Measurements from ENCODE around the gene CEP85. TPM values are rescaled to one million over a fixed set of nuclear protein-coding genes. Genes with fewer than 3 reads are reported as not detected.

The CEP85 gene
- total RNA-seq, 2 experiments from 2014 or later, result 47.1 to 55.2 TPM

DNA sequence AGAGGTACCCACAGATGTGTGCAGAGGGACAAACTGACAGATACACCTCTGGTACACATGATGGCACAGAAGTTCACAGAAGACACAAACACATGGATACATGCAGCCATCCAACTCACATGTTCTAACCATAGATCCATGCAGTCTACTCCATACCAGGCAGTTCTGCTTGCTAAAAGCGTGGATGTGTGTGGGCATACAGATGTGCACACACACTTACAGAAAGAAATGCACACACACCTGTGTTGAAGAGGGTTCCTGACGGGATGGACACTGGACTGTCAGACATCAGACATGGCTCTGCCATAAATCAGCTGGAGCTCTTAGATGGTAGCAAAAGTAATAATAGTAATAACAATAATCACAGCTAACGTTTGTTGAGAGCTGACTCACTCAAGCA is 90.5 kb downstream of the CEP85 start:
- H3K27ac ChIP-seq (ENCODE audit: low read depth, low read length, poor library complexity, severe bottlenecking), result no peak overlapping the region
- H3K36me3 ChIP-seq (ENCODE audit: insufficient read depth, low read length), result peaks cover 52% of the 10 kb centered on the region
- CTCF ChIA-PET (ENCODE audit: unreplicated experiment), result no interaction called here
- DNase-seq (ENCODE audit: low spot score), result no peak
- H3K4me3 ChIP-seq (ENCODE audit: low read depth, low read length, poor library complexity, severe bottlenecking), result no peak overlapping the region
- TSS peak; percentile 39 for BruUV-seq (replicated peaks)
- no peaks in the 10 kb centered on the region for H3K9me2 ChIP-seq (ENCODE audit: insufficient read depth, low read length)
- H3K79me2 ChIP-seq (ENCODE audit: insufficient read depth, low read depth, low read length), result peaks cover 7% of the 10 kb centered on the region; the same call in 1 of the 2 replicates
- H3K4me2 ChIP-seq (ENCODE audit: low read length), result no peak overlapping the region
- H2AFZ ChIP-seq (ENCODE audit: low read length), result no peak overlapping the region
- H3K4me1 ChIP-seq (ENCODE audit: insufficient read depth, low read length, poor library complexity, severe bottlenecking), result peaks cover 50% of the 10 kb centered on the region
- H3K9me3 ChIP-seq (ENCODE audit: low read length), result no peaks in the 10 kb centered on the region
- intact Hi-C loops (cut with micrococcal nuclease; ENCODE audit: unreplicated experiment), result no loop called here
- no peaks in the 10 kb centered on the region for H4K20me1 ChIP-seq (ENCODE audit: insufficient read depth, low read length)
- POLR2A ChIA-PET, result interaction anchor here (0.5 kb wide), 1 partner anchor 530 kb away, joined by 3 read pairs; no protein-coding TSS in a partner anchor
- TF ChIP-seq CTCF (conservative IDR thresholded peaks at IDR 0.05; ENCODE audit: low read length), result no peak
- no peak for TF ChIP-seq EZH2phosphoT487 (IDR thresholded peaks at IDR 0.05; ENCODE audit: borderline replicate concordance, low read depth, low read length)

- Histone ChIP-seq H3K4me1 (ENCODE audit: insufficient read depth, low read length, poor library complexity, severe bottlenecking) (peaks cover 16% of the 10 kb centered on the region), H3K4me3 (ENCODE audit: low read depth, low read length, poor library complexity, severe bottlenecking) (no peak overlapping the region), H3K36me3 (ENCODE audit: insufficient read depth, low read length) (peaks cover 22% of the 10 kb centered on the region), H4K20me1 (ENCODE audit: insufficient read depth, low read length) (no peaks in the 10 kb centered on the region), H2AFZ (ENCODE audit: low read length) (peak overlapping the region; percentile 57; the same call in 1 of the 2 replicates), H3K27ac (ENCODE audit: low read depth, low read length, poor library complexity, severe bottlenecking) (no peak overlapping the region), H3K9me2 (ENCODE audit: insufficient read depth, low read length) (no peaks in the 10 kb centered on the region), H3K79me2 (ENCODE audit: insufficient read depth, low read depth, low read length) (no peaks in the 10 kb centered on the region), H3K9me3 (ENCODE audit: low read length) (no peaks in the 10 kb centered on the region), H3K4me2 (ENCODE audit: low read length) (peak overlapping the region; percentile 25; the same call in 1 of the 2 replicates)
- intact Hi-C loops (cut with micrococcal nuclease; ENCODE audit: unreplicated experiment), result loop anchor here (1.0 kb wide), 1 partner anchor 35 kb away; no protein-coding TSS in a partner anchor
- POLR2A ChIA-PET, result interaction anchor here (0.7 to 1.1 kb wide), 2 partner anchors 23 to 89 kb away, joined by 3 to 4 read pairs; no protein-coding TSS in a partner anchor
- CTCF ChIA-PET (ENCODE audit: unreplicated experiment), result no interaction called here
- peak; percentile 79 for DNase-seq (ENCODE audit: low spot score)
- TF ChIP-seq EZH2phosphoT487 (IDR thresholded peaks at IDR 0.05; ENCODE audit: borderline replicate concordance, low read depth, low read length), result no peak
- peak; percentile 66 for TF ChIP-seq CTCF (conservative IDR thresholded peaks at IDR 0.05; ENCODE audit: low read length)
- no TSS peak for BruUV-seq (replicated peaks)
Observed at GRCh38 chr1:26327956-26328362, 94.0 kb downstream of the CEP85 start.

Other genes starting within 250 kb of the CEP85 start
- gene PAFAH2, start 236.1 kb upstream of the CEP85 start, total RNA-seq (2014; rRNA removed; shearing (Covaris generic)), result 2.9 and 4.1 TPM in 2 replicates
- 7.3 and 8.7 TPM in 2 replicates for gene PAFAH2, start 236.1 kb upstream of the CEP85 start, total RNA-seq (2022)
- gene EXTL1, start 212.4 kb upstream of the CEP85 start, total RNA-seq (2014; rRNA removed; shearing (Covaris generic)), result not detected in 2 replicates
- 0.26 and 0.67 TPM in 2 replicates for gene EXTL1, start 212.4 kb upstream of the CEP85 start, total RNA-seq (2022)
- gene SLC30A2, start 188.1 kb upstream of the CEP85 start, total RNA-seq (2014; rRNA removed; shearing (Covaris generic)), result not detected in 2 replicates
- gene SLC30A2, start 188.1 kb upstream of the CEP85 start, total RNA-seq (2022), result not detected in 2 replicates
- gene TRIM63, start 166.6 kb upstream of the CEP85 start, total RNA-seq (2014; rRNA removed; shearing (Covaris generic)), result not detected in 2 replicates
- gene TRIM63, start 166.6 kb upstream of the CEP85 start, total RNA-seq (2022), result not detected in 2 replicates
- 10.4 and 12.9 TPM in 2 replicates for gene PDIK1L, start 122.4 kb upstream of the CEP85 start, total RNA-seq (2014; rRNA removed; shearing (Covaris generic))
- gene PDIK1L, start 122.4 kb upstream of the CEP85 start, total RNA-seq (2022), result 17.2 and 21.3 TPM in 2 replicates
- gene FAM110D, start 75.1 kb upstream of the CEP85 start, total RNA-seq (2014; rRNA removed; shearing (Covaris generic)), result not detected in 2 replicates
- 0.11 TPM in 1 of 2 replicates, not detected in the other for gene FAM110D, start 75.1 kb upstream of the CEP85 start, total RNA-seq (2022)
- not detected in 2 replicates for gene C1orf232, start 65.2 kb upstream of the CEP85 start, total RNA-seq (2014; rRNA removed; shearing (Covaris generic))
- not detected in 2 replicates for gene C1orf232, start 65.2 kb upstream of the CEP85 start, total RNA-seq (2022)
- gene ZNF593, start 64.3 kb upstream of the CEP85 start, total RNA-seq (2014; rRNA removed; shearing (Covaris generic)), result 60.0 and 63.6 TPM in 2 replicates
- gene ZNF593, start 64.3 kb upstream of the CEP85 start, total RNA-seq (2022), result 33.0 and 42.8 TPM in 2 replicates
- gene ZNF593OS, start 62.4 kb upstream of the CEP85 start, total RNA-seq (2014; rRNA removed; shearing (Covaris generic)), result not detected in 2 replicates
- not detected in 2 replicates for gene ZNF593OS, start 62.4 kb upstream of the CEP85 start, total RNA-seq (2022)
- 0.77 and 2.5 TPM in 2 replicates for gene CNKSR1, start 56.7 kb upstream of the CEP85 start, total RNA-seq (2014; rRNA removed; shearing (Covaris generic))
- gene CNKSR1, start 56.7 kb upstream of the CEP85 start, total RNA-seq (2022), result 2.5 and 2.7 TPM in 2 replicates
- gene CATSPER4, start 43.6 kb upstream of the CEP85 start, total RNA-seq (2014; rRNA removed; shearing (Covaris generic)), result not detected in 2 replicates
- gene CATSPER4, start 43.6 kb upstream of the CEP85 start, total RNA-seq (2022), result not detected in 2 replicates
- gene SH3BGRL3, start 45.9 kb downstream of the CEP85 start, total RNA-seq (2014; rRNA removed; shearing (Covaris generic)), result 18.6 and 25.3 TPM in 2 replicates
- gene SH3BGRL3, start 45.9 kb downstream of the CEP85 start, total RNA-seq (2022), result 58.6 and 60.9 TPM in 2 replicates
- gene UBXN11, start 72.4 kb downstream of the CEP85 start, total RNA-seq (2014; rRNA removed; shearing (Covaris generic)), result 74.2 and 75.8 TPM in 2 replicates
- gene UBXN11, start 72.4 kb downstream of the CEP85 start, total RNA-seq (2022), result 98.6 and 111 TPM in 2 replicates
- 409 and 470 TPM in 2 replicates for gene CD52, start 83.8 kb downstream of the CEP85 start, total RNA-seq (2014; rRNA removed; shearing (Covaris generic))
- 677 and 769 TPM in 2 replicates for gene CD52, start 83.8 kb downstream of the CEP85 start, total RNA-seq (2022)
- gene CRYBG2, start 119.9 kb downstream of the CEP85 start, total RNA-seq (2014; rRNA removed; shearing (Covaris generic)), result 1.3 and 4.4 TPM in 2 replicates
- 3.0 and 5.5 TPM in 2 replicates for gene CRYBG2, start 119.9 kb downstream of the CEP85 start, total RNA-seq (2022)
- not detected in 2 replicates for gene ZNF683, start 138.6 kb downstream of the CEP85 start, total RNA-seq (2014; rRNA removed; shearing (Covaris generic))
- not detected in 2 replicates for gene ZNF683, start 138.6 kb downstream of the CEP85 start, total RNA-seq (2022)
- gene LIN28A, start 176.6 kb downstream of the CEP85 start, total RNA-seq (2014; rRNA removed; shearing (Covaris generic)), result not detected in 2 replicates
- gene LIN28A, start 176.6 kb downstream of the CEP85 start, total RNA-seq (2022), result not detected in 2 replicates
- 33.2 and 39.0 TPM in 2 replicates for gene DHDDS, start 198.1 kb downstream of the CEP85 start, total RNA-seq (2014; rRNA removed; shearing (Covaris generic))
- gene DHDDS, start 198.1 kb downstream of the CEP85 start, total RNA-seq (2022), result 43.4 and 45.1 TPM in 2 replicates
- 649 and 817 TPM in 2 replicates for gene HMGN2, start 238.2 kb downstream of the CEP85 start, total RNA-seq (2014; rRNA removed; shearing (Covaris generic))
- gene HMGN2, start 238.2 kb downstream of the CEP85 start, total RNA-seq (2022), result 990 and 1,017 TPM in 2 replicates